ENCODE measurements around the gene PCBP3. TPM values are rescaled to one million over a fixed set of nuclear protein-coding genes. Genes with fewer than 3 reads are reported as not detected.
"Not testable (repeated sequence)": the region's sequence is repeated elsewhere in the genome, so short reads cannot be mapped to it uniquely, and the experiment has no call there.

PCBP3 gene
- polyA plus RNA-seq, 1 donor from 2014 or later: 1.4 TPM

DNA sequence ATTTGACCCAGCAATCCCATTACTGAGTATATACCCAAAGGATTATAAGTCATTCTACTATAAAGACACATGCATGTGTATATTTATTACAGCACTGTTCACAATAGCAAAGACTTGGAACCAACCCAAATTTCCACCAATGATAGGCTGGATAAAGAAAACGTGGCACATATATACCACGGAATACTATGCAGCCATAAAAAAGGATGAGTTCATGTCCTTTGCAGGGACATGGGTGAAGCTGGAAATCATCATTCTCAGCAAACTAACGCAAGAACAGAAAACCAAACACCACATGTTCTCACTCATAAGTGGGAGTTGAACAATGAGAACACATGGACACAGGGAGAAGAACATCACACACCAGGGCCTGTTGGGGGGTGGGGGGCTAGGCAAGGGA is 165.1 kb downstream of the PCBP3 start:
- H3K4me1 Mint-ChIP-seq: not testable (repeated sequence)

DNA sequence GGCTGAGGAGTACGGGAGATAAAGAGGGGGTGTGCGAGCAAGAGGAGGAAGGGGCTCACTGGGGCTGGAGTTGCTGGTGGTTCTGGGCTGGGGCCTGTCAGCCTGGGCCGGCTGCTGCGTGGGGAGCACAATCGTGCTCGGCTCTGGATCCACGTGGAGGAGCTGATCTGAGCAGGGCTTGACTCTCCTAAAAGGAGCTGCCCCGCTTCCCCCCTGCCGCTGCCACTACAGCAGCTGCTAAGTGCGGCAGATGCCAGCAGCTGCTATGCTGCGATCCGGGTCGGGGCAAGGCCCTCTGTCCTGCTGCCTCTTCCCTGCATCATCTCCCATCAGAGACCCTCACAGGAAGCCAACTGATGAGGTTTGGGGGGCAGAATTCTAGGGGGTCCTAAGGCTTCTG is 165.9 kb downstream of the PCBP3 start:
- no peak overlapping the region for H3K27ac Mint-ChIP-seq
- peaks cover 0 to 1% (median 0%) of the 10 kb centered on the region in 3 donors for H3K9me3 Mint-ChIP-seq
- no peak overlapping the region for H3K4me3 Mint-ChIP-seq
- H3K36me3 Mint-ChIP-seq: no peaks in the 10 kb centered on the region
- H3K27me3 Mint-ChIP-seq: no peaks in the 10 kb centered on the region
- no peaks in the 10 kb centered on the region for H3K4me1 Mint-ChIP-seq

More for the DNA sequence above, 165.1 kb downstream of the PCBP3 start:
- not testable (repeated sequence) for H3K9me3 Mint-ChIP-seq, H3K27ac Mint-ChIP-seq, H3K27me3 Mint-ChIP-seq, H3K36me3 Mint-ChIP-seq, H3K4me3 Mint-ChIP-seq

DNA sequence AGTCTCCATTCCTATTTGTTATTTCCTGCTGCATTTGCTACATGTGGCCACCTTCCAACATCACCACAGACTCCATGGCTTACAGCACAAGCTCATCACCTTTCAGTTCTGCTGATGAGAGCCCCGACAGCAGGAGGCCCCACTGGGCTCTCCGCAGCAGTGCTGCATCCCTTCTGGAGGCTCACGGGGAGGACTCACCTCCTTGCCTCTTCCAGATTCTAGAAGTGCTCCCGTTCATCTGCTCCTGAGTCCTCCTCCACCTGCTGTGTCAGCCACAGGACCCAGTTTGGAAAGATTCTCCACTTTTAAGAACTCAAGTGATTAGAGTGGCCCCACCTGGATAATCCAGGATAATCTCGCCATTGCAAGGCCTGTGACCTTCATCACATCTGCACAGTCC is 167.6 kb downstream of the PCBP3 start:
- Mint-ChIP-seq H3K27ac (no peak overlapping the region), H3K4me1 (no peaks in the 10 kb centered on the region), H3K9me3 (peaks cover 0 to 1% (median 0%) of the 10 kb centered on the region in 3 donors), H3K4me3 (no peak overlapping the region), H3K27me3 (no peaks in the 10 kb centered on the region), H3K36me3 (no peaks in the 10 kb centered on the region)

DNA sequence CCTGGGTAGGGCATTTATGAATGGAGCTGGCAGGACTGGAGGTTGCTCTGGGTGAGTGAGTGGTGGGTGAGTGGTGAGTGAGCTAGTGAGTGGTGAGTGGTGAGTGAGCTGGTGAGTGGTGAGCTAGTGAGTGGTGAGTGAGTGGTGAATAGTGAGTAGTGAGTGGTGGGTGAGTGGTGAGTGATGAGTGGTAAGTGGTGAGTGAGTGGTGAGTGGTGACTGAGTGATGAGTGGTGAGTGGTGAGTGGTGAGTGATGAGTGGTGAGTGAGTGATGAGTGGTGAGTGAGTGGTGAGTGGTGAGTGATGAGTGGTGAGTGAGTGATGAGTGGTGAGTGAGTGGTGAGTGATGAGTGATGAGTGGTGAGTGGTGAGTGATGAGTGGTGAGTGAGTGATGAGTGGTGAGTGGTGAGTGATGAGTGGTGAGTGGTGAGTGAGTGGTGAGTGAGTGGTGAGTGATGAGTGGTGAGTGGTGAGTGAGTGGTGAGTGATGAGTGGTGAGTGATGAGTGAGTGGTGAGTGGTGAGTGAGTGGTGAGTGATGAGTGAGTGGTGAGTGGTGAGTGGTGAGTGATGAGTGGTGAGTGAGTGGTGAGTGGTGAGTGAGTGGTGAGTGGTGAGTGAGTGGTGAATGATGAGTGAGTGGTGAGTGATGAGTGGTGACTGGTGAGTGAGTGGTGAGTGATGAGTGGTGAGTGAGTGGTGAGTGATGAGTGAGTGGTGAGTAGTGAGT is 170.8 kb downstream of the PCBP3 start:
- not testable (repeated sequence) for H3K4me3 Mint-ChIP-seq, H3K27me3 Mint-ChIP-seq, H3K27ac Mint-ChIP-seq, H3K9me3 Mint-ChIP-seq, H3K36me3 Mint-ChIP-seq, H3K4me1 Mint-ChIP-seq

- not testable (repeated sequence) for H3K36me3 Mint-ChIP-seq, H3K27me3 Mint-ChIP-seq, H3K9me3 Mint-ChIP-seq, H3K27ac Mint-ChIP-seq, H3K4me1 Mint-ChIP-seq, H3K4me3 Mint-ChIP-seq
Measured at GRCh38 chr21:45815781-45816180, 172.3 kb downstream of the PCBP3 start.

DNA sequence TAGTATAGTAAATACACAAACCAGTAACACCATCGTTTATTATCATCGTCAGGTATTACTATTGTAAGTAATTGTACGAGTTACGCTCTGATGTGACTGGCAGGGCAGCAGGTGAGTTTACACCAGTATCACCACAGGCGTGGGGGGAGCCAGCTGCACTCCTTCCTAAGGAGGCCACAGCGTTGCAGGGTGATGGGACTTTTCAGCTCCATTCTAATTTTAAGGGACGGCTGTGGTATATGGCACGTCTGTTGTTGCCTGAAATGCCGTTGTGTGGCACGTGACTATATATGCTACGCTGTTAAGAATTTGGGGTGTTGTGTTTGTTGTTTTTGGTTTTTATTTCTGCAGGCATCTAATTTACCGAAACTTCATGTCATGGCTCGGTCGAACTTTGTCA is 173.3 kb downstream of the PCBP3 start:
- no peak overlapping the region for H3K4me3 Mint-ChIP-seq
- H3K27me3 Mint-ChIP-seq: no peaks in the 10 kb centered on the region
- peaks cover 4 to 6% (median 6%) of the 10 kb centered on the region in 3 donors for H3K4me1 Mint-ChIP-seq
- no peak overlapping the region for H3K27ac Mint-ChIP-seq
- no peaks in the 10 kb centered on the region for H3K36me3 Mint-ChIP-seq
- no peaks in the 10 kb centered on the region for H3K9me3 Mint-ChIP-seq

DNA sequence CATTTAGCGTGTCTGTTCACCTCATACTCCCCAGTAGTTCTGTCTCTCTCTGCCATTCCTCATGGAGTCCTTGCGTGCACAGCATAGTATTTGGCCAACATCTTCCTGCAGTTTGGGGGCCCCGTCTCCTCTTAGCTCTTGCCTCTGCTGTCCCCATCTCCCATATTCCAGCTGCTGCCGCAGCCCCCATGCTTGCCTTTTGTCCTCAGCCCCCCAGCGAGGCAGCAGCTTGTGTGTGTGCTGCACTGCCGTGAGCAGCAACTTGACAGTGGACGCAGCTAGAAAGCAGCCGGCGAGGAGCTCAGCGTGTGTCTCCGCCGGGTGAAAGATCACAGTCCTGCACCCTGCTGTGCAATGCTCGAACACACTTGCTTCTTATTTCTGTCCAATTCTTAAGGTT is 173.8 kb downstream of the PCBP3 start:
- H3K36me3 Mint-ChIP-seq: no peaks in the 10 kb centered on the region
- peaks cover 4 to 6% (median 6%) of the 10 kb centered on the region in 3 donors for H3K4me1 Mint-ChIP-seq
- H3K27me3 Mint-ChIP-seq: no peaks in the 10 kb centered on the region
- no peaks in the 10 kb centered on the region for H3K9me3 Mint-ChIP-seq
- H3K27ac Mint-ChIP-seq: no peak overlapping the region
- no peak overlapping the region for H3K4me3 Mint-ChIP-seq

GRCh38 chr21:45818276-45818903 is 174.9 kb downstream of the PCBP3 start:
- Mint-ChIP-seq H3K36me3 (no peaks in the 10 kb centered on the region), H3K27ac (peak overlapping the region in 1 of 3 donors; percentile 49), H3K27me3 (no peaks in the 10 kb centered on the region), H3K4me3 (peak overlapping the region in 1 of 4 donors; percentile 46), H3K9me3 (no peaks in the 10 kb centered on the region), H3K4me1 (peaks cover 4 to 6% (median 6%) of the 10 kb centered on the region in 3 donors)

- peak overlapping the region in 2 of 4 donors; percentile 34 to 46 for H3K4me3 Mint-ChIP-seq
- no peaks in the 10 kb centered on the region for H3K36me3 Mint-ChIP-seq
- no peak overlapping the region for H3K27ac Mint-ChIP-seq
Measured at GRCh38 chr21:45818904-45819285, 175.4 kb downstream of the PCBP3 start.

DNA sequence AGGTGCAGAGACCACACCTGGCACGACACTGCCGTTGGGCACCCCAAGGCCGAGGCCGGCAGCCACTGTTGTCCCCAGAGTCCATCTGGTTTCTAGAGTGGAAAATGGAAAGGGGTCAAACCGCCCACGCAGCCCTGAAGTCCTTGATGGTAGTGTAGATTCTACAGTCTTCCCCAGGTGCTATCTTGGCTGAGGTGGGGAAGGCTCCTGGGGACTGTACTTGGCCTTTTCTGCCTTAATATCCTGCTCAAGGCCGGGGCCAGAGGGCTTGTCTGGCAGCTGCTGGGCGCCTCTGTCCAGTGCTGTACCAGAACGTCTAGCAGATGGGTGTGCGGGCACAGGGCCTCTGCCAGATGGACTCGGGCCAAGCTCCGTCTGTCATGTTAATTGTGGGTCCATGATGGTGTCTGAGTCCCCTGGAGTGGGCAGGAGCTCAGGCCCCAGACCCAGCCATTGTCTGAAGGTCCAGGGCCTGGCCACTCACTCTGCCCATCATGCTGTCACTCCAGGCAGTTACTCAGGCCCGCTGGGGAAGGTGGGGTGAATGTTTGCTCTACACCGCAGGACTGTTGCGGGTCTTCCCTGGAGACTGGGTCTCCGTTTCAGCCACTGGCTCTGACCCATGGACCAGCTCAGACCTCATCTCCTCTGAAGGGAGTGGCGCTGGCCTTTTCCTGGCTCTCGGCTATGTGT is 176.1 kb downstream of the PCBP3 start:
- Mint-ChIP-seq H3K27me3 (no peaks in the 10 kb centered on the region), H3K9me3 (no peaks in the 10 kb centered on the region), H3K27ac (peak overlapping the region in 1 of 3 donors; percentile 6), H3K4me3 (no peak overlapping the region), H3K36me3 (no peaks in the 10 kb centered on the region), H3K4me1 (peaks cover 4 to 6% (median 6%) of the 10 kb centered on the region in 3 donors)

More at GRCh38 chr21:45818904-45819285, 175.4 kb downstream of the PCBP3 start:
- Mint-ChIP-seq H3K4me1 (peaks cover 4 to 6% (median 6%) of the 10 kb centered on the region in 3 donors), H3K27me3 (no peaks in the 10 kb centered on the region), H3K9me3 (no peaks in the 10 kb centered on the region)

GRCh38 chr21:45820171-45821091 is 176.9 kb downstream of the PCBP3 start:
- Mint-ChIP-seq H3K4me3 (no peak overlapping the region), H3K9me3 (no peaks in the 10 kb centered on the region), H3K4me1 (peaks cover 4 to 6% (median 6%) of the 10 kb centered on the region in 3 donors), H3K36me3 (no peaks in the 10 kb centered on the region), H3K27ac (peak overlapping the region in 1 of 3 donors; percentile 24), H3K27me3 (no peaks in the 10 kb centered on the region)

GRCh38 chr21:45821315-45821962 is 177.9 kb downstream of the PCBP3 start:
- no peak overlapping the region for H3K4me3 Mint-ChIP-seq
- no peaks in the 10 kb centered on the region for H3K36me3 Mint-ChIP-seq
- peaks cover 4 to 6% (median 6%) of the 10 kb centered on the region in 3 donors for H3K4me1 Mint-ChIP-seq
- no peaks in the 10 kb centered on the region for H3K27me3 Mint-ChIP-seq
- no peaks in the 10 kb centered on the region for H3K9me3 Mint-ChIP-seq
- no peak overlapping the region for H3K27ac Mint-ChIP-seq

DNA sequence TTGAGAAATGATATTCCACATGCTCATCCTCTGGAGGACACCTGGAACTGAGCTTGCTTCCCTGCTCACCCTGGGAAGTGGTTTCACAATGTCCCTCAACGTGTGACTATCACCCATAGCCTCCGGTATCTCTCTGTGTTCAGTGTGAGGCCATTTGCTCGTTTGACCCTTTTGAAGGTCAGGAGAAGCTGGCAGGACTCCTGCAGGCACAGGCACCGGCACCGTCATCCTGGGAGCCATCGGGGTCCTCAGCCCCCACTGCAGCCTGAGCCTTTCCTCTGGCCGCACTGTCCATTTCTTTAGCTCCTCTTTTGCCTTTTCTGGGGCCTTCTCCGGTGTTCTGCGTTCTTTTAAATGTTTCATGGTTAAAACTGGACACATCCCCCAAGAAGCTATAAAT is 178.5 kb downstream of the PCBP3 start:
- peaks cover 4 to 6% (median 6%) of the 10 kb centered on the region in 3 donors for H3K4me1 Mint-ChIP-seq
- H3K27ac Mint-ChIP-seq: no peak overlapping the region
- no peaks in the 10 kb centered on the region for H3K27me3 Mint-ChIP-seq
- H3K9me3 Mint-ChIP-seq: no peaks in the 10 kb centered on the region
- no peaks in the 10 kb centered on the region for H3K36me3 Mint-ChIP-seq
- no peak overlapping the region for H3K4me3 Mint-ChIP-seq

DNA sequence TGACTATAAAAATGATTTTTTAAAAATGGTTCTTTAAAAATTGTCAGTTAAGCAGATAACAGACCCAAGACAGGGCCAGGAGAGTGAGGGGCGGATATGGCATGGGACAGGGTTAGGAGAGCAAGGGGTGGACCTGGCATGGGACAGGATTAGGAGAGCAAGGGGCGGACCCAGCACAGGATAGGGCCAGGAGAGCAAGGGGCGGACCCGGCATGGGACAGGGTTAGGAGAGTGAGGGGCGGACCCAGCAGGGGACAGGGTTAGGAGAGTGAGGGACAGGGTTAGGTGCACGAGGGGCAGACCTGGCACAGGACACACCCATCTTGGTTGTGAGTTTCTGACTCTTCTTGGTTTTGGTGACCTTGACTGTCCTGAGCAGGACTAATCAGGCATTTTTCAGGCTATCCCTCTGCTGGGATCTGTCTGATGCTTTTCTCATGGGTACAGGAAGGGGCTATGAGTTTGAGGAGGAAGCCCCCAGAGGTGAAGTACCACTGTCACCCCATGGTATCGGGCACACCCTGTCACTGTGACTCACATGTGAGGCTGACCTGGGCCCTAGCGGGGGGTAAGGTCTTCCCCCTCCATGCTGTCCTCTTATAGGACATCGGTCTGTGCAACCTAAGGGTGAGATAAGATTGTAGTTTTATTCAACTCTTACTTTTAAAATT is 179.0 kb downstream of the PCBP3 start:
- Mint-ChIP-seq H3K27ac (no peak overlapping the region), H3K36me3 (no peaks in the 10 kb centered on the region), H3K4me1 (peaks cover 8 to 12% (median 12%) of the 10 kb centered on the region in 3 donors), H3K9me3 (no peaks in the 10 kb centered on the region), H3K4me3 (peak overlapping the region in 1 of 4 donors; percentile 3), H3K27me3 (no peaks in the 10 kb centered on the region)
